Measurements from ENCODE around the gene TFB1M. TPM values are rescaled to one million over a fixed set of nuclear protein-coding genes. Genes with fewer than 3 reads are reported as not detected.
"Not testable (repeated sequence)": the region's sequence is repeated elsewhere in the genome, so short reads cannot be mapped to it uniquely, and the experiment has no call there.

TFB1M gene
- 20.6 TPM for total RNA-seq
- long read RNA-seq, transcript TFB1M-201 (7 exons, 1,424 nt), result major isoform, 13 of 23 reads
- long read RNA-seq, partial matches to known transcripts, result 6 of 23 reads
- long read RNA-seq, other reads (novel, unspliced or antisense), result 4 of 23 reads

- ATAC-seq (peak; percentile 99), DNase-seq (peak; percentile 99)
- no peaks in the 10 kb centered on the region for H3K27me3 ChIP-seq (ENCODE audit: low read depth)
- peak within 1 kb of the TSS; percentile 89 for H3K27ac ChIP-seq
- H3K36me3 ChIP-seq, result peaks cover 9% of the 10 kb centered on the region
- H3K4me3 ChIP-seq, result peak within 1 kb of the TSS; percentile 78
- no peaks in the 10 kb centered on the region for H3K9me3 ChIP-seq
- intact Hi-C loops (cut with DNase I), result no loop called here
- TF ChIP-seq, protein P1, sequence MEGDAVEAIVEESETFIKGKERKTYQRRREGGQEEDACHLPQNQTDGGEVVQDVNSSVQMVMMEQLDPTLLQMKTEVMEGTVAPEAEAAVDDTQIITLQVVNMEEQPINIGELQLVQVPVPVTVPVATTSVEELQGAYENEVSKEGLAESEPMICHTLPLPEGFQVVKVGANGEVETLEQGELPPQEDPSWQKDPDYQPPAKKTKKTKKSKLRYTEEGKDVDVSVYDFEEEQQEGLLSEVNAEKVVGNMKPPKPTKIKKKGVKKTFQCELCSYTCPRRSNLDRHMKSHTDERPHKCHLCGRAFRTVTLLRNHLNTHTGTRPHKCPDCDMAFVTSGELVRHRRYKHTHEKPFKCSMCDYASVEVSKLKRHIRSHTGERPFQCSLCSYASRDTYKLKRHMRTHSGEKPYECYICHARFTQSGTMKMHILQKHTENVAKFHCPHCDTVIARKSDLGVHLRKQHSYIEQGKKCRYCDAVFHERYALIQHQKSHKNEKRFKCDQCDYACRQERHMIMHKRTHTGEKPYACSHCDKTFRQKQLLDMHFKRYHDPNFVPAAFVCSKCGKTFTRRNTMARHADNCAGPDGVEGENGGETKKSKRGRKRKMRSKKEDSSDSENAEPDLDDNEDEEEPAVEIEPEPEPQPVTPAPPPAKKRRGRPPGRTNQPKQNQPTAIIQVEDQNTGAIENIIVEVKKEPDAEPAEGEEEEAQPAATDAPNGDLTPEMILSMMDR (IDR thresholded peaks at IDR 0.05), result no peak
- peaks cover 14% of the 10 kb centered on the region for H3K4me1 ChIP-seq
Observed at GRCh38 chr6:155314092-155314772, at the start of gene TFB1M. Gene TFB1M, minus strand, starts transcription at chr6:155314484. Its CDS starts 56 bp downstream, at chr6:155314428.

DNA sequence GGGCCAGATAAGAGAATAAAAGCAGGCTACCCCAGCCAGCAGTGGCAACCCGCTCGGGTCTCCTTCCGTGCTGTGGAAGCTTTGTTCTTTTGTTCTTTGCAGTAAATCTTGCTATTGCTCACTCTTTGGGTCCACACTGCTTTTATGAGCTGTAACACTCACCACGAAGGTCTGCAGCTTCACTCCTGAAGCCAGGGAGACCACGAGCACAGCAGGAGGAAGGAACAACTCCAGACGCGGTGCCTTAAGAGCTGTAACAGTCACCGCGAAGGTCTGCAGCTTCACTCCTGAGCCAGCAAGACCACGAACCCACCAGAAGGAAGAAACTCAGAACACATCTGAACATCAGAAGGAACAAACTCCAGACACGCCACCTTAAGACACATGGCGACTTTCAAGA is 49.7 kb upstream of the TFB1M start:
- ATAC-seq; H3K9me3 ChIP-seq; DNase-seq; H3K27ac ChIP-seq; H3K4me1 ChIP-seq; H3K27me3 ChIP-seq (ENCODE audit: low read depth); intact Hi-C loops (cut with DNase I); H3K4me3 ChIP-seq; H3K36me3 ChIP-seq: not testable (repeated sequence)

DNA sequence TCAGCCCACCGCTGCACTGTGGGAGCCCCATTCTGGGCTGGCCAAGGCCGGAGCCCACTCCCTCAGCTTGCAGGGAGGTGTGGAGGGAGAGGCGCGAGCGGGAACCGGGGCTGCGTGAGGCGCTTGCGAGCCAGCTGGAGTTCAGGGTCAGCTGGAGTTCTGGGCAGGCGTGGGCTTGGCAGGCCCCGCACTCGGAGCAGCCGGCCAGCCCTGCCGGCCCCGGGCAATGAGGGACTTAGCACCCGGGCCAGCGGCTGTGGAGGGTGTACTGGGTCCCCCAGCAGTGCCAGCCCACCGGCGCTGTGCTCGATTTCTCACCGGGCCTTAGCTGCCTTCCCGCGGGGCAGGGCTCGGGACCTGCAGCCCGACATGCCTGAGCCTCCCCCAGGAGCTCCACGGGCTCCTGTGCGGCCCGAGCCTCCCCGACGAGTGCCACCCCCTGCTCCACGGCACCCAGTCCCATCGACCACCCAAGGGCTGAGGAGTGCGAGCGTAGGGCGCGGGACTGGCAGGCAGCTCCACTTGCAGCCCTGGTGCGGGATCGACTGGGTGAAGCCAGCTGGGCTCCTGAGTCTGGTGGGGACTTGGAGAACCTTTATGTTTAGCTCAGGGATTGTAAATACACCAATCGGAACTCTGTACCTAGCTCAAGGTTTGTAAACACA is 48.8 kb upstream of the TFB1M start:
- H3K4me1 ChIP-seq; H3K27ac ChIP-seq; H3K9me3 ChIP-seq; H3K4me3 ChIP-seq; H3K27me3 ChIP-seq (ENCODE audit: low read depth); H3K36me3 ChIP-seq; ATAC-seq; DNase-seq; intact Hi-C loops (cut with DNase I): not testable (repeated sequence)

- no peak for ATAC-seq
- Histone ChIP-seq H3K4me3 (no peak overlapping the region), H3K27ac (no peak overlapping the region), H3K27me3 (ENCODE audit: low read depth) (no peaks in the 10 kb centered on the region), H3K4me1 (no peaks in the 10 kb centered on the region), H3K9me3 (peaks cover 14% of the 10 kb centered on the region), H3K36me3 (no peaks in the 10 kb centered on the region)
- TF ChIP-seq, protein P1 (IDR thresholded peaks at IDR 0.05), result no peak
- no peak for DNase-seq
- intact Hi-C loops (cut with DNase I), result no loop called here
Observed at GRCh38 chr6:155354167-155354566, 39.9 kb upstream of the TFB1M start.

- Histone ChIP-seq H3K27ac (no peak overlapping the region), H3K9me3 (peaks cover 14% of the 10 kb centered on the region), H3K27me3 (ENCODE audit: low read depth) (no peaks in the 10 kb centered on the region), H3K36me3 (no peaks in the 10 kb centered on the region), H3K4me3 (no peak overlapping the region), H3K4me1 (no peaks in the 10 kb centered on the region)
- ATAC-seq (no peak), DNase-seq (no peak)
- intact Hi-C loops (cut with DNase I), result no loop called here
- TF ChIP-seq, protein P1 (IDR thresholded peaks at IDR 0.05), result no peak
Observed at GRCh38 chr6:155352811-155353210, 38.5 kb upstream of the TFB1M start.

GRCh38 chr6:155352130-155352420 is 37.8 kb upstream of the TFB1M start:
- no peak overlapping the region for H3K27ac ChIP-seq
- intact Hi-C loops (cut with DNase I), result no loop called here
- H3K27me3 ChIP-seq (ENCODE audit: low read depth), result no peaks in the 10 kb centered on the region
- no peak overlapping the region for H3K4me3 ChIP-seq
- TF ChIP-seq, protein P1 (IDR thresholded peaks at IDR 0.05), result no peak
- H3K4me1 ChIP-seq, result no peaks in the 10 kb centered on the region
- H3K9me3 ChIP-seq, result peaks cover 18% of the 10 kb centered on the region
- DNase-seq (no peak), ATAC-seq (no peak)
- no peaks in the 10 kb centered on the region for H3K36me3 ChIP-seq
